GM19099 (cell line): Measurements from ENCODE around the gene ZNF516.

Experiments used
- POLR2A ChIP-seq: IDR thresholded peaks from 3 replicates; pipeline ENCODE4 v1.6.1; 2011; ENCODE audit warnings: low read depth; ENCODE audit not compliant: insufficient read length; ENCODE audit errors: extremely low read depth

The ZNF516 gene

DNA sequence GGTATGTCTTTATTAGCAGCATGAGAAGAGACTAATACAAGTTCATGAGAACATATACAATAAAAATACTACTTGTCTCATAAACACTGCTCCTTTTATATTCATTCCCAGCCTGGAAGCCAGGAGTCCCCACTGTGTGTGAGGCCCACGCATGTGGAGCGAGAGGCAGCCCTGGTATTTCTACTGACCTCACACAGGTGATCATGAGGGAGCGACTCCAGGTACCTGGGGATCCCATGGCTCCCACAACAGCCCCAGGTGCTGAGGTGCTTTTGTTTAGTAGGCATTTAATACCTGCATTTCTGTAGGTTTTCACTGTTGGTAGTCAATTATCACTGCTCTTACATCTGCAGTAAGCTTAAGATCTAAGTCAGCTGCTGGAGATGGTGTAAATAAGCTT, 75.2 kb downstream of the ZNF516 start:
- TF ChIP-seq POLR2A: no peak

DNA sequence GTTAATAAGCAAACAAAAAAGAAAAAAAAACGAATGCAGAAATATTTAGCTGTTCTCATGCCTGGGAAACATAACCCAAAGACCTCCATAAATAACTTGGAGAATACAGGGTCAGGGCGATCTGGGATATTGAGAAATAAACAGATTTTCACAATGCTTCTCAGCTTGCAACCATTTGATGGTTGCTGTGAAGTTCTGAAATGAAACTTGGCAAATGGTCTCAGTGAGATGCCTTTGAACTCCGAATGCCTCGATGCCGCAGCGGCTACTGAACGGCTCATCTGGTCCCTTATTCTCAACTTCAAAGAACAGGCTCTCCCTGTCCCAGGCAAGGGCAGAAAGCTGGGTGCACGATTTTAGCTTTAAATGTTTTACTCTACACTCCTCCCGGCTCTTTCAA, 78.1 kb downstream of the ZNF516 start:
- TF ChIP-seq POLR2A: no peak

DNA sequence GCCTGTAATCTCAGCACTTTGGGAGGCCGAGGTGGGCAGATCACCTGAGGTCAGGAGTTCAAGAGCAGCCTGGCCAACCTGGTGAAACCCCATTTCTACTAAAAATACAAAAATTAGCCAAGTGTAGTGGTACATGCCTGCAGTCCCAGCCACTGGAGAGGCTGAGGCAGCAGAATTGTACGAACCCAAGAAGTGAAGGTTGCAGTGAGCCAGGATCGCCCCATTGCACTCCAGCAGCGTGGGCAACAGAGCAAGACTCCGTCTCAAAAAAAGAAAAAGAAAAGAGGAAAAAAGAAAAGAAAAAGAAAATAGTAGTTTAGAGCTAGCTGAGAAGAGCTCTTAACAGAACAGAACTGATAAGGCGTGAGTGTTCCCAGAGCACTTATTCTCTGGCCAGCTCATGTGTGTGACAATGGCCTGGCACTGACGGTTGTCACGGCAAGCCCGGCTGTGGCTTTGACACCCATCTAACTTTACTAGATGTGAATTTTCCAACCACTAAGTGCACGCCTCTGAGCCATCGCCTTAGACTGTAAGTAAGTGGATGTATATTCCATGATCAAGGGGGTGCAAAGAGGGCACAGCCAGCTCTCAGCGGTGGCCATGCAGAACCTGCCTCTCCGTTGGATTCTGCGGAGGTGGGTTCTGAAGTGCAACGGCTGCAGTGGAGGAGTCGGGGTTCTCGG, 80.0 kb downstream of the ZNF516 start:
- TF ChIP-seq POLR2A: no peak

DNA sequence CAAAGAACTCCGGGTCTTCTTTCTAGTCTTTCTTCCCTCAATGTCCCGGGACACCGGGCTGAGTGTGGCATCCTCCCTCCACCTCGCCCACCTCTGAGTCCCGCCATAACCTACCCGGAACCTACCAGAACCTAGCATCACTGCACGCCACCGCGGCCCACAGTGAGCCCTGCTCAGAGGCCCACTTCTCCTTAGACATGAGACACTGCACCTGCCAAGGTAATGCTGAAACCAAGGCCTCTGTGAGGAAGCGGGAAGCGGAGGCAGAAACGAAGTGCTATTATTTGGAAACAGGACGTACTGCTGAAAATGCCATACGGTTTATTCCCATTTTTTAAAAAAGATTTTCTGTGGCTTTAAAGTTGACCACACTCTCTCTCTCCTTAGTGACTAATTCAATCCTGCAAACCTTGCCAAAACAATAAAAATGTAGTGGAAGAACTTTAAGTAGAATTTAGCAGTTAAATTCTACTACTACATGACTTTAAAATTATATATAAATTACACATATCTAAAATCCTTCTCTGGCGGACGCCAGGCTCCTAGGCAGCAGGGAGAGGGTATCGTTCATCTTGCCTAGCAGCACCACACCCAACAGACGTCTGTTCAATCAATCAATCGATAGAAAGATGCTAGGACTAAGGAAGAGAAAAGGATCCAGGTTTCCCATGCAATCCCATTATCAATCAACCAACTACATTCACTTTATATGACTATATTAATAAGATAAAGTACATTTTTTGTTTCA, 82.0 kb downstream of the ZNF516 start:
- TF ChIP-seq POLR2A: no peak

DNA sequence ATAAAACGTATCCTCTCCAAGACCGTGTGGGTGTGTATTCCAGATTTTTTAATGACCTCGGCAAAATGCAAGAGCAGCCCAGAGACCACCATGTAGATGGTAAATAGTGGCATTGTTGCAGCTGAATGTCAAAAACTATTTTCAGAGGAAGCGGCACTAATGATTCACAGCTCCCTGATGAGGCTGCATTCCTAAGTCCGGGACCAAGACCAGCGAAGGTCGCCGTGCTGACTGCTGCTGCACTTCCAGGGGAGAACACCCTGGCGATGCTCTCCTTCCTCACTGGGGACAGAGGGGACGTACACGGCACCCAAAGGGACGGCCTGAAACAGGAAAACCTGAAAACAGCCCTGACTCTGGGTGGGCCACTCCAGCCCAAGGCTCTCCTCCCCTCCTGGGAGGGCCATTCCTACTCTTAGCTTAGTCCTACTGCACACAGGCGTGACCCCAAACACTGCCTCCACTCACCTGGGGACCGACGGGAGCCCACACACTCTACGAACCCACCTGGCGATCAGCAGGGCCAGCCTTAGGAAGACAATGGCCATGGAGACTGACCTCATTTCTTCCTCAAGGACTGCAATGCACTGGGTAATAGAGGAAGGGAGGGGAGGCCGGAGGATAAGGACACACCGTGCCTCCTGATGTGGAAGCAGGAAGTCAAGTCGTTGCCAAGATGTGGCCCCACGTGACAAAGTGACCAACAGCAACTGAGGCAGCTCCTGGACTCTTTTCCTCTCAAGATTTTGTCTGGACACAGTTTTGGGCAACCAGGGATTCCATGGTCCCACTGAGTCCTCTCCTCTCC, 82.8 kb downstream of the ZNF516 start:
- TF ChIP-seq POLR2A: no peak

DNA sequence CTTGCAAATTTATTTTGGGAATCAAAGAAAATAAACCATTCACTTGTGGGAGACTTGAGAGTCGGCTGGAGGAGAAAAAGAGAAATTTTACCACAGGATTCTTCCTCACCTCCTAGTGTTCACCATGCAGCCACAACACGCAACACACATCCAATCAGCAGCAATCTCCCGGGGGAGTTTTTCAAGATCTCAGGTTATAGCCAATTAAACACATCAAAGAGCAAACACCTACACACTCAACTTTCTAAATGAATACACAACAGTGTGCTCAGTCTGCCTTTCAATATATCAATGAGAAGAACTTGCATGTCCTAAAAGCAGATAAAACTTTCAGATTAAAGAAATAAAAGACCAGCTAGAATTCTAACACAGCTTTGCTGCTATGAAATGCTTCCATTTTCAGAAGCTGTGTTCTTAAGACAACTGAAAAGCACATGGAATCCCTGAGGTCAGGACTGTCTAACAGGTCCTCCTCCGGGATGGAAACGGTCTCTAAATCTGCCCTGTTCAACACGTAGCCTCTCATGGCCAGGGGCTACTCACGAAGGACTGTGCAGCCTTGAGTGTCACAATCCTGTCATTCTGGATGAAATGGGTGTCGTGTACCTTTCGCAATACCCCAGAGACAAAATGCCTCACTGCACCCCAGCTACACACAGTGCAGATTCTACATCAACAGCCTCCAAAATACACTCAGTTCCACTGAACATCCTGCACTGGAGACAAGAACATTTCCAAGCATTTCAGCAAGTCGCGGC, 84.2 kb downstream of the ZNF516 start:
- TF ChIP-seq POLR2A: no peak

DNA sequence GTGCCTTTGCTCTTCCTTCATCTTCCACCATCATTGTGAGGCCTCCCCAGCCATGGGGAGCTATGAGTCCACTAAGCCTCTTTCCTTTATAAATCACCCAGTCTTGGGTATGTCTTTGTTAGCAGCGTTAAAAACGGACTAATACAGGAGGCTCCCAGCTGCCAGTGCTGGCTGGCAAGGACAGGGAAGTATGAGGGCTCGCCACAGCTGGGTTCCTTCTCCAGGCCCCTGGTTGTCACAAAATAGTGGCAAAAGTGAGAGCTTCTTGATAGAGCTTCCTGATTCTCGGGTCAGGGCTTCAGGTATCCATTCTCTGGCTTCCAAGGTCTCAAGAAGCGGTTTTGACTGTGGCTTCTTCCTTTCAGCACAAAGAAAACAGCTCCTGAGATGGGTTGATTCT, 85.0 kb downstream of the ZNF516 start:
- TF ChIP-seq POLR2A: no peak

DNA sequence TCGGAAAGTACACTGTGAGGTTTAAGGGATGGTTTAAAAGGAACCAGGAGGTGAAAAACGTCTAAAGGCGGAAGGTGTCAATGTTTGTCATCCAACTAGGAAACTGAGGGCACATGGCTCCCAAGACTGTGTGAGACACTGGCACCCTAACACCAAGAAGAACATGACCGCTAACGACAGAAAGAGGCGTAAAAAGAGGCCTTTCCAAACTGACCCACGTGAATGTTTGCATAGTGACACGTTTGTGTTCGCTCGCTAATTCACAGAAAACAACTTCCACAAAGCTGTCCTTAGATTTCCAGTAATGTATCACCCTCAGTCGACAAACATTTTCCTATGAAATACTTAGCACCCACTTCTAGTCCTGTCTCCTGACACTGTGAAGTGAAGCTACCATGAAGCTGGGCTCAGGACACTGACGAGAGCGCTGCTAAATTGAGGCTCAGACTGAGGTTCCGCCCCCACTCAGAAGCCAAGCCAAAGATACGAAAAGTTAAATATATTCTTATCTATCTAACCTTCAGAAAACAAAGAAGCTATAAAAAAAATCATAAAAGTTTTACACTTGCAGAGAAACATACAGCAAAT, 86.5 kb downstream of the ZNF516 start:
- no peak for TF ChIP-seq POLR2A

DNA sequence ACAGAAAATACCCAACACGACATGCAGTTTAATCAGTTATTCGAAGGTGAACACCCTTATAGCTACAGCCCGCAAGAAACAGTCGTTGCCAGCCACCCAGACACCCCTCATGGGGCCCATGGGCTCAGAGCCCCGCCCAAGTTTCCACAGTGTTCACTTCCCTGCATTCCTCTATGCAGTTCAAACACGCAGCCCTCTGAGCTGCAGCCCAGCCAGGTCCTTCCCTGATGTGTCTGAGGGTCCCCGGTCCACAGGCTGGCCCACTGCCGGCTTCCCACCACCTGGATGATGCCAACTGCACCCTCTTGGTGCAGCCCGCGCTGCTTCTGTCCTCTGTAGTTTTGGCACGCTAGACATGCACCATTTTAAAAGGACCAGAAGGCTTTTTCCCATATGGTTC, 87.4 kb downstream of the ZNF516 start:
- TF ChIP-seq POLR2A: no peak

DNA sequence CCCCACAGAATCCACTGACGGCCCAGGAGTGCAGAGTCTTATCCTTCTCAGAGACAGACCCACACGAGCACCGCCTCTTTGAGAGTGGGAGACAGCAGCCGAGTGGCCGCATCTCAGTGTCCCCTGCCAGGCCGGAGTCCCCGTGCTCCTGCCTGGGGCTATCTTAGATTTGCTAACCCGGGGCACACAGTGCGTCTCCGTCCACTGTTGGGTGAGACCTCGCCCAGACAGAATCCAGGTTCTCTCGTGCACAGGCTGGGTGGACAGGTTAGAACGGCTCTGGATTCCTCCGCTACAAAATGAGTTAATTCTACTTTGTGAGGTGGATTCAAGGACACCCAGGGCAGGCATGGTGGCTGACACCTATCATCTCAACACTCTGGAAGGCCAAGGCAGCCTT, 88.3 kb downstream of the ZNF516 start:
- TF ChIP-seq POLR2A: no peak

DNA sequence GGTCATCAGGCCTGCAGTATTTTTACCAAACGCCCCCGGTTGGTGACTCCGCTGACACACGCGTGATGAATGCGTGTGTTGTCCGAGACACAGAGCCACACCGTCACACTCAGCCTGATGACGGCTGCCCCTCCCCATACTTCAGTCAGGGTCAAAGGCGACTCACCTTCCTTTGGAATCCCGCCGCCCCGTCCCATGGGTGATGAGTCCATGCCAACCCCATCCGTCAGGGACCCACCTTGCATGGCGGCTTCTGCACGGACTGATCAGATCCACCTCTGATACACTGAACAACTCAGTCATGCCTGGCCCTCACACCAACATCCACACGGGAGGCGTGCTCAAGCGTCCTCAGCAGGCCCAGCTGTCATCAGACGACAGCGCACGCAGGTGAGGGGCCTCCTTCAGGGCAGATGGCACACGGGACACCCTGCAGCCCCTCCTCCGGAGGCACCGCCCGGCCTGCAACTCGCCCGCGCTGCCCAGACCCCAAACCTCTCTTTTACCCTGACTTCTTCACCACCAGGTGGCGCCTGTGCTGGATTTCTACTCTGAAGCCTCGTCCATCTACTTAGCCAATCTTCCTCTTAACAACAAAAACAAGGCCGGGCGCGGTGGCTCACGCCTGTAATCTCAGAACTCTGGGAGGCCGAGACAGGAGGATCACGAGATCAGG, 89.2 kb downstream of the ZNF516 start:
- TF ChIP-seq POLR2A: no peak

DNA sequence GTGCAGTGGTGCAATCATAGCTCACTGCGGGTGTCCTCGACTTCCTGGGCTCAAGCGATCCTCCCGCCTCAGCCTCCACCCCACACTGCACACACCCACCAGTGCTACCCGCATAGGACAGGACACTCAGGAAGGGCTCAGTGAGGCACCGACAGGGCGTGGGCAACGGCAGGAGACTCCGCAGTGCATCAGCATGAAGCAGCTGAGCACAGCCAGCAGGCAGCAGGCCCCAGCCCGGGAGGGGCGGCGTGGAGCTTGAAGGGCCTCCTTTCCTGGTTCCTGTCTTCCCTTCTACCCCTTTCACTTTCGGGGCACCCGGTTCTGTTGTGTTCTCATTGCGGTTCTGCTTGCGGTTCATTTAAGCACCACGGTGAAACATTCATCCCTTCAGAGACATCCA, 89.8 kb downstream of the ZNF516 start:
- TF ChIP-seq POLR2A: no peak

DNA sequence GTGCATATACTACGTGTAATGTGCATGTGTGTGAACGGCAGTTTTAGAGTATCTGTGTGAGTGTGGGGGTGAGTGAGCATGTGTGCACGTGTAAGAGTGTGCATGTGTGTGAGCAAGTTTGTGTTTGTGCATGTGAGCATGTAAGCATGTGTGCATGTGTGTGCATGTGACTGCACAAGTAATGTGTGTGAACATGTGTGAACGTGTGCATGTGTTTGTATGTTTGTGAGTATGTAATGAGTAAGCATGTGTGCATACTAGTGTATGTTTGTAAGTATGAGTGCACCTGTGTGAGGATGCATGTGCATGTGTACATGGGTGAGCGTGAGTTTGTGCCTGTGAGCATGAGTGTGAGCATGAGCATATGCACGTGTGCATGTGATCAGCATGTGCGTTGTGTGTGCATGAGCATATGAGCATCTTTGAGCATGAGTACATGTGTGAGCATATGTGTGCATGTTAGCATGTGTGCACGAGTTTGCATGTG, 90.7 kb downstream of the ZNF516 start:
- no peak for TF ChIP-seq POLR2A
